ENCODE data around the gene DBI. TPM values are rescaled to one million over a fixed set of nuclear protein-coding genes. Genes with fewer than 3 reads are reported as not detected.

Gene DBI
- total RNA-seq, 1 donor from 2014 or later = 303 TPM

- Histone ChIP-seq H3K4me3 (no peak overlapping the region), H3K27ac (replicated peaks) (no peak overlapping the region), H3K27me3 (ENCODE audit: low read depth) (no peaks in the 10 kb centered on the region), H3K4me1 (peaks cover 5% of the 10 kb centered on the region), H3K9me3 (replicated peaks) (peaks cover 4% of the 10 kb centered on the region), H3K36me3 (no peaks in the 10 kb centered on the region)
- intact Hi-C loops (cut with micrococcal nuclease) = loop anchor here (5.0 kb wide), 2 partner anchors 68 to 253 kb away; no protein-coding TSS in a partner anchor
- DNase-seq = no peak
- no peak for TF ChIP-seq CTCF (IDR thresholded peaks at IDR 0.05; ENCODE audit: borderline replicate concordance)
Observed at GRCh38 chr2:119409506-119409905, 42.7 kb downstream of the DBI start.

GRCh38 chr2:119414894-119415293 lies 48.1 kb downstream of the DBI start:
- no peaks in the 10 kb centered on the region for H3K27me3 ChIP-seq (ENCODE audit: low read depth)
- no peaks in the 10 kb centered on the region for H3K36me3 ChIP-seq
- DNase-seq = no peak
- H3K27ac ChIP-seq (replicated peaks) = no peak overlapping the region
- peaks cover 12% of the 10 kb centered on the region for H3K9me3 ChIP-seq (replicated peaks)
- H3K4me1 ChIP-seq = no peaks in the 10 kb centered on the region
- H3K4me3 ChIP-seq = no peak overlapping the region
- no peak for TF ChIP-seq CTCF (IDR thresholded peaks at IDR 0.05; ENCODE audit: borderline replicate concordance)
- intact Hi-C loops (cut with micrococcal nuclease) = no loop called here

- DNase-seq = no peak
- TF ChIP-seq CTCF (IDR thresholded peaks at IDR 0.05; ENCODE audit: borderline replicate concordance) = no peak
- no peak overlapping the region for H3K4me3 ChIP-seq
Observed at GRCh38 chr2:119415630-119416029, 48.9 kb downstream of the DBI start.

GRCh38 chr2:119416299-119416923 lies 49.6 kb downstream of the DBI start:
- no peak overlapping the region for H3K27ac ChIP-seq (replicated peaks)
- no peaks in the 10 kb centered on the region for H3K27me3 ChIP-seq (ENCODE audit: low read depth)
- no peaks in the 10 kb centered on the region for H3K36me3 ChIP-seq
- intact Hi-C loops (cut with micrococcal nuclease) = no loop called here
- H3K4me1 ChIP-seq = no peaks in the 10 kb centered on the region
- no peak for DNase-seq
- H3K9me3 ChIP-seq (replicated peaks) = peaks cover 12% of the 10 kb centered on the region
- TF ChIP-seq CTCF (IDR thresholded peaks at IDR 0.05; ENCODE audit: borderline replicate concordance) = no peak
- H3K4me3 ChIP-seq = no peak overlapping the region

More at GRCh38 chr2:119415630-119416029, 48.9 kb downstream of the DBI start:
- Histone ChIP-seq H3K9me3 (replicated peaks) (peaks cover 12% of the 10 kb centered on the region), H3K27ac (replicated peaks) (no peak overlapping the region), H3K27me3 (ENCODE audit: low read depth) (no peaks in the 10 kb centered on the region), H3K4me1 (no peaks in the 10 kb centered on the region), H3K36me3 (no peaks in the 10 kb centered on the region)
- intact Hi-C loops (cut with micrococcal nuclease) = no loop called here

- H3K4me3 ChIP-seq = no peak overlapping the region
- DNase-seq = no peak
- no peaks in the 10 kb centered on the region for H3K36me3 ChIP-seq
- TF ChIP-seq CTCF (IDR thresholded peaks at IDR 0.05; ENCODE audit: borderline replicate concordance) = no peak
- H3K4me1 ChIP-seq = no peaks in the 10 kb centered on the region
- no peak overlapping the region for H3K27ac ChIP-seq (replicated peaks)
- H3K27me3 ChIP-seq (ENCODE audit: low read depth) = no peaks in the 10 kb centered on the region
- peaks cover 12% of the 10 kb centered on the region for H3K9me3 ChIP-seq (replicated peaks)
- intact Hi-C loops (cut with micrococcal nuclease) = no loop called here
Observed at GRCh38 chr2:119417908-119418307, 51.1 kb downstream of the DBI start.
